GM23338 (cell line): ENCODE results near the gene B3GAT3. TPM values are rescaled to one million over a fixed set of nuclear protein-coding genes. Genes with fewer than 3 reads are reported as not detected.

ENCODE experiments used
- CREB1 ChIP-seq: fragments of 250-450 bp; sonication (Bioruptor Pico); IDR thresholded peaks from 2 replicates; pipeline ENCODE4 v1.5.0; 2020; ENCODE audit warnings: low read depth, mild to moderate bottlenecking, moderate library complexity
- EZH2phosphoT487 ChIP-seq: fragments of 200-600 bp; sonication (generic); IDR thresholded peaks from one replicate; pipeline ENCODE4 v1.8.1; 2018; ENCODE audit warnings: antibody characterized with exemption; ENCODE audit not compliant: unreplicated experiment
- JUNB ChIP-seq: IDR thresholded peaks from one replicate; pipeline ENCODE4 v1.6.1; 2016; ENCODE audit warnings: antibody characterized with exemption; ENCODE audit not compliant: unreplicated experiment
- NANOG ChIP-seq: IDR thresholded peaks from 2 replicates; pipeline ENCODE4 v1.6.1; 2016; ENCODE audit warnings: antibody characterized with exemption, borderline replicate concordance
- STAT1 ChIP-seq: IDR thresholded peaks from one replicate; pipeline ENCODE4 v1.6.1; 2016; ENCODE audit warnings: antibody characterized with exemption; ENCODE audit not compliant: unreplicated experiment
- ZNF114 ChIP-seq: fragments of 250-450 bp; sonication (Bioruptor Pico); IDR thresholded peaks from 2 replicates; pipeline ENCODE4 v1.5.0; 2020; ENCODE audit warnings: mild to moderate bottlenecking, moderate library complexity
- polyA plus RNA-seq: library from polyadenylated mRNA; unstranded; fragments of >200 nt; fragmentation: Nextera tagmentation; extraction: Ambion mirVana; gene quantifications from 2 replicates; pipeline ENCODE4 v1.2.1, GENCODE V29; 2016
- total RNA-seq: library from RNA; depleted of rRNA; stranded (reverse); fragments of >200 nt; shearing (Covaris generic); gene quantifications from 2 replicates; pipeline ENCODE4 v1.2.3, GENCODE V29; 2014
- TF ChIP-seq, protein P1 (sequence below): fragments of 250-450 bp; sonication (Bioruptor Pico); IDR thresholded peaks from 2 replicates; pipeline ENCODE4 v1.5.0; 2020; ENCODE audit warnings: mild to moderate bottlenecking, moderate library complexity
- TF ChIP-seq, protein P2 (sequence below), 2 experiments: fragments of 200-600 bp in 1 of 2; sonication (generic) in 1 of 2; conservative IDR thresholded peaks; 2 replicates each; pipeline versions ENCODE4 v1.5.1 to v1.6.1; 2016 to 2017; ENCODE audit warnings: antibody characterized with exemption in 2 of 2, low read depth in 2 of 2, mild to moderate bottlenecking in 2 of 2, moderate library complexity in 1 of 2

The B3GAT3 gene
- total and polyA plus RNA-seq, 2 experiments from 2014 or later: 16.4 to 18.4 TPM

DNA sequence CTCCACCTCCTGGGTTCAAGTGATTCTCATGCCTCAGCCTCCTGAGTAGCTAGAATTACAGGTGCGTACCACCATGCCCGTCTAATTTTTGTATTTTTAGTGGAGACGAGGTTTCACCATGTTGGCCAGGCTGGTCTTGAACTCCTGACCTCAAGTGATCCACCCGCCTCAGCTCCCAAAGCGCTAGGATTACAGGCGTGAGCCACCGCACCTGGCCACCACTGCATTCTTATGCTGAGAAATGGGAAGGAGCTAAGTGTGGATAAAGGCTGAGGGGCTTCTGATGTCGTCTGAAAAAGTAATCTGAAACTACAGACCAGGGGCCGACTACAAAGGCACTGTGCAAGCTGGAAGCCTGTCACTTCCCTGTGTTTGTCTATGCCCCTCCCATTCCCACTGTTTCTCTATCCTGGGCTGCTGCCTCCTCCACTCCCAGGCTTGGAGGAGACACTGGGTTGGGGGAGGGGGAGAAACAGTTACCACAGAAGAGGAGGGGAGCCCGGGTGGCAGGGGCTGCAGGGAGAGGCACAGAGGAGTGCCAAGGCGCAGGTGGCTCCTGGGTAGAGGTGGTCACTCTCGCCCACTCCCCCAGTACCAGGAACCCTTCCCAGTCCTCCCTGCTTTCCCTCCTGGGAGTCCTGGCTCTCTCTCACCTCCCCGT, 17.2 kb downstream of the B3GAT3 start (continued):
- TF ChIP-seq, protein P1, sequence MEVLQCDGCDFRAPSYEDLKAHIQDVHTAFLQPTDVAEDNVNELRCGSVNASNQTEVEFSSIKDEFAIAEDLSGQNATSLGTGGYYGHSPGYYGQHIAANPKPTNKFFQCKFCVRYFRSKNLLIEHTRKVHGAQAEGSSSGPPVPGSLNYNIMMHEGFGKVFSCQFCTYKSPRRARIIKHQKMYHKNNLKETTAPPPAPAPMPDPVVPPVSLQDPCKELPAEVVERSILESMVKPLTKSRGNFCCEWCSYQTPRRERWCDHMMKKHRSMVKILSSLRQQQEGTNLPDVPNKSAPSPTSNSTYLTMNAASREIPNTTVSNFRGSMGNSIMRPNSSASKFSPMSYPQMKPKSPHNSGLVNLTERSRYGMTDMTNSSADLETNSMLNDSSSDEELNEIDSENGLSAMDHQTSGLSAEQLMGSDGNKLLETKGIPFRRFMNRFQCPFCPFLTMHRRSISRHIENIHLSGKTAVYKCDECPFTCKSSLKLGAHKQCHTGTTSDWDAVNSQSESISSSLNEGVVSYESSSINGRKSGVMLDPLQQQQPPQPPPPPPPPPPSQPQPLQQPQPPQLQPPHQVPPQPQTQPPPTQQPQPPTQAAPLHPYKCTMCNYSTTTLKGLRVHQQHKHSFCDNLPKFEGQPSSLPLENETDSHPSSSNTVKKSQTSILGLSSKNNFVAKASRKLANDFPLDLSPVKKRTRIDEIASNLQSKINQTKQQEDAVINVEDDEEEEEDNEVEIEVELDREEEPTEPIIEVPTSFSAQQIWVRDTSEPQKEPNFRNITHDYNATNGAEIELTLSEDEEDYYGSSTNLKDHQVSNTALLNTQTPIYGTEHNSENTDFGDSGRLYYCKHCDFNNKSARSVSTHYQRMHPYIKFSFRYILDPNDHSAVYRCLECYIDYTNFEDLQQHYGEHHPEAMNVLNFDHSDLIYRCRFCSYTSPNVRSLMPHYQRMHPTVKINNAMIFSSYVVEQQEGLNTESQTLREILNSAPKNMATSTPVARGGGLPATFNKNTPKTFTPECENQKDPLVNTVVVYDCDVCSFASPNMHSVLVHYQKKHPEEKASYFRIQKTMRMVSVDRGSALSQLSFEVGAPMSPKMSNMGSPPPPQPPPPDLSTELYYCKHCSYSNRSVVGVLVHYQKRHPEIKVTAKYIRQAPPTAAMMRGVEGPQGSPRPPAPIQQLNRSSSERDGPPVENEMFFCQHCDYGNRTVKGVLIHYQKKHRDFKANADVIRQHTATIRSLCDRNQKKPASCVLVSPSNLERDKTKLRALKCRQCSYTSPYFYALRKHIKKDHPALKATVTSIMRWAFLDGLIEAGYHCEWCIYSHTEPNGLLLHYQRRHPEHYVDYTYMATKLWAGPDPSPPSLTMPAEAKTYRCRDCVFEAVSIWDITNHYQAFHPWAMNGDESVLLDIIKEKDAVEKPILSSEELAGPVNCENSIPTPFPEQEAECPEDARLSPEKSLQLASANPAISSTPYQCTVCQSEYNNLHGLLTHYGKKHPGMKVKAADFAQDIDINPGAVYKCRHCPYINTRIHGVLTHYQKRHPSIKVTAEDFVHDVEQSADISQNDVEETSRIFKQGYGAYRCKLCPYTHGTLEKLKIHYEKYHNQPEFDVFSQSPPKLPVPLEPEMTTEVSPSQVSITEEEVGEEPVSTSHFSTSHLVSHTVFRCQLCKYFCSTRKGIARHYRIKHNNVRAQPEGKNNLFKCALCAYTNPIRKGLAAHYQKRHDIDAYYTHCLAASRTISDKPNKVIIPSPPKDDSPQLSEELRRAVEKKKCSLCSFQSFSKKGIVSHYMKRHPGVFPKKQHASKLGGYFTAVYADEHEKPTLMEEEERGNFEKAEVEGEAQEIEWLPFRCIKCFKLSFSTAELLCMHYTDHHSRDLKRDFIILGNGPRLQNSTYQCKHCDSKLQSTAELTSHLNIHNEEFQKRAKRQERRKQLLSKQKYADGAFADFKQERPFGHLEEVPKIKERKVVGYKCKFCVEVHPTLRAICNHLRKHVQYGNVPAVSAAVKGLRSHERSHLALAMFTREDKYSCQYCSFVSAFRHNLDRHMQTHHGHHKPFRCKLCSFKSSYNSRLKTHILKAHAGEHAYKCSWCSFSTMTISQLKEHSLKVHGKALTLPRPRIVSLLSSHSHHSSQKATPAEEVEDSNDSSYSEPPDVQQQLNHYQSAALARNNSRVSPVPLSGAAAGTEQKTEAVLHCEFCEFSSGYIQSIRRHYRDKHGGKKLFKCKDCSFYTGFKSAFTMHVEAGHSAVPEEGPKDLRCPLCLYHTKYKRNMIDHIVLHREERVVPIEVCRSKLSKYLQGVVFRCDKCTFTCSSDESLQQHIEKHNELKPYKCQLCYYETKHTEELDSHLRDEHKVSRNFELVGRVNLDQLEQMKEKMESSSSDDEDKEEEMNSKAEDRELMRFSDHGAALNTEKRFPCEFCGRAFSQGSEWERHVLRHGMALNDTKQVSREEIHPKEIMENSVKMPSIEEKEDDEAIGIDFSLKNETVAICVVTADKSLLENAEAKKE (CRISPR knock-in tag): no peak
- no peak for TF ChIP-seq EZH2phosphoT487
- no peak for TF ChIP-seq NANOG
- TF ChIP-seq CREB1 (CRISPR knock-in tag): no peak
- no peak for TF ChIP-seq JUNB
- TF ChIP-seq ZNF114 (CRISPR knock-in tag): no peak
- no peak for TF ChIP-seq STAT1
- TF ChIP-seq, protein P2, sequence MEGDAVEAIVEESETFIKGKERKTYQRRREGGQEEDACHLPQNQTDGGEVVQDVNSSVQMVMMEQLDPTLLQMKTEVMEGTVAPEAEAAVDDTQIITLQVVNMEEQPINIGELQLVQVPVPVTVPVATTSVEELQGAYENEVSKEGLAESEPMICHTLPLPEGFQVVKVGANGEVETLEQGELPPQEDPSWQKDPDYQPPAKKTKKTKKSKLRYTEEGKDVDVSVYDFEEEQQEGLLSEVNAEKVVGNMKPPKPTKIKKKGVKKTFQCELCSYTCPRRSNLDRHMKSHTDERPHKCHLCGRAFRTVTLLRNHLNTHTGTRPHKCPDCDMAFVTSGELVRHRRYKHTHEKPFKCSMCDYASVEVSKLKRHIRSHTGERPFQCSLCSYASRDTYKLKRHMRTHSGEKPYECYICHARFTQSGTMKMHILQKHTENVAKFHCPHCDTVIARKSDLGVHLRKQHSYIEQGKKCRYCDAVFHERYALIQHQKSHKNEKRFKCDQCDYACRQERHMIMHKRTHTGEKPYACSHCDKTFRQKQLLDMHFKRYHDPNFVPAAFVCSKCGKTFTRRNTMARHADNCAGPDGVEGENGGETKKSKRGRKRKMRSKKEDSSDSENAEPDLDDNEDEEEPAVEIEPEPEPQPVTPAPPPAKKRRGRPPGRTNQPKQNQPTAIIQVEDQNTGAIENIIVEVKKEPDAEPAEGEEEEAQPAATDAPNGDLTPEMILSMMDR (conservative IDR thresholded peaks at IDR 0.05; ENCODE audit: low read depth in 2 of 2): no peak
